NT2/D1 (cell line): ENCODE measurements around the gene LRRK1.

Source experiments
- DNase-seq: peaks from one replicate; pipeline ENCODE4 v3.0.0-alpha.2; 2011; ENCODE audit warnings: low read depth, low spot score
- H3K27me3 ChIP-seq: 2 replicates; pipeline ENCODE4 v1.6.0; 2011; ENCODE audit warnings: mild to moderate bottlenecking; ENCODE audit not compliant: insufficient read length, insufficient read depth
- H3K36me3 ChIP-seq: 2 replicates; pipeline ENCODE4 v1.6.1; 2011; ENCODE audit warnings: mild to moderate bottlenecking, low read length, mixed read lengths; ENCODE audit not compliant: insufficient read depth, insufficient read length
- H3K4me1 ChIP-seq: 2 replicates; pipeline ENCODE4 v1.5.1; 2011; ENCODE audit not compliant: insufficient read depth, insufficient read length
- H3K4me3 ChIP-seq: 2 replicates; pipeline ENCODE4 v1.5.1; 2011; ENCODE audit warnings: low read depth; ENCODE audit not compliant: insufficient read length
- H3K9ac ChIP-seq: 2 replicates; pipeline ENCODE4 v1.6.0; 2011; ENCODE audit warnings: low read depth; ENCODE audit not compliant: insufficient read length
- H3K9me3 ChIP-seq: 2 replicates; pipeline ENCODE4 v1.5.1; 2011; ENCODE audit warnings: mild to moderate bottlenecking, low read length; ENCODE audit not compliant: insufficient read depth
- SUZ12 ChIP-seq: IDR thresholded peaks from 2 replicates; pipeline ENCODE4 v1.6.1; 2011; ENCODE audit not compliant: insufficient read length, insufficient read depth; ENCODE audit errors: extremely low read depth
- YY1 ChIP-seq: IDR thresholded peaks from 2 replicates; pipeline ENCODE4 v1.6.1; 2011; ENCODE audit not compliant: insufficient read length, insufficient read depth
- ZNF274 ChIP-seq: IDR thresholded peaks from 2 replicates; pipeline ENCODE4 v1.6.1; 2011; ENCODE audit warnings: mild to moderate bottlenecking, low read depth, low read length

Gene LRRK1

GRCh38 chr15:100918690-100919480 is at the start of gene LRRK1:
Gene LRRK1 (plus strand): TSS chr15:100919357. CDS start chr15:100924633, 5,276 bp downstream.
- Histone ChIP-seq H3K9me3 (0 out of 2 replicates have a peak, but pooled peaks cover 6% of the 10 kb centered on the region), H3K4me3 (peak within 1 kb of the TSS; percentile 61), H3K36me3 (no peaks in the 10 kb centered on the region), H3K4me1 (peaks cover 2% of the 10 kb centered on the region), H3K27me3 (peaks cover 66% of the 10 kb centered on the region), H3K9ac (peak within 1 kb of the TSS; percentile 80)
- DNase-seq = no peak
- no peak for TF ChIP-seq ZNF274
- peak; percentile 61 for TF ChIP-seq SUZ12
- no peak for TF ChIP-seq YY1

GRCh38 chr15:100873029-100873677 is 46.0 kb upstream of the LRRK1 start:
- peaks cover 6% of the 10 kb centered on the region for H3K4me1 ChIP-seq
- TF ChIP-seq SUZ12 (no peak), YY1 (no peak), ZNF274 (no peak)
- H3K36me3 ChIP-seq = no peaks in the 10 kb centered on the region
- H3K9ac ChIP-seq = no peak overlapping the region
- H3K9me3 ChIP-seq = peaks cover 5% of the 10 kb centered on the region; the same call in 1 of the 2 replicates
- H3K4me3 ChIP-seq = no peak overlapping the region
- DNase-seq = peak; percentile 74
- H3K27me3 ChIP-seq = peaks cover 26% of the 10 kb centered on the region

GRCh38 chr15:100875495-100875894 is 43.7 kb upstream of the LRRK1 start:
- Histone ChIP-seq H3K4me1 (peaks cover 10% of the 10 kb centered on the region), H3K9ac (no peak overlapping the region), H3K27me3 (peaks cover 42% of the 10 kb centered on the region), H3K36me3 (no peaks in the 10 kb centered on the region), H3K9me3 (no peaks in the 10 kb centered on the region), H3K4me3 (no peak overlapping the region)
- TF ChIP-seq YY1 = no peak
- no peak for TF ChIP-seq SUZ12
- TF ChIP-seq ZNF274 = no peak
- DNase-seq = no peak

- H3K36me3 ChIP-seq = no peaks in the 10 kb centered on the region
- no peak for TF ChIP-seq ZNF274
- no peak for DNase-seq
- H3K9me3 ChIP-seq = no peaks in the 10 kb centered on the region
- peaks cover 10% of the 10 kb centered on the region for H3K4me1 ChIP-seq
- no peak overlapping the region for H3K9ac ChIP-seq
- peaks cover 47% of the 10 kb centered on the region for H3K27me3 ChIP-seq
- H3K4me3 ChIP-seq = no peak overlapping the region
Measured at GRCh38 chr15:100875976-100876375, 43.2 kb upstream of the LRRK1 start.

- H3K36me3 ChIP-seq = no peaks in the 10 kb centered on the region
- H3K4me3 ChIP-seq = no peak overlapping the region
- H3K4me1 ChIP-seq = peaks cover 10% of the 10 kb centered on the region
- H3K9ac ChIP-seq = no peak overlapping the region
- H3K9me3 ChIP-seq = no peaks in the 10 kb centered on the region
- H3K27me3 ChIP-seq = peaks cover 62% of the 10 kb centered on the region
- no peak for DNase-seq
- no peak for TF ChIP-seq SUZ12
- TF ChIP-seq ZNF274 = no peak
- no peak for TF ChIP-seq YY1
Measured at GRCh38 chr15:100877551-100877950, 41.6 kb upstream of the LRRK1 start.

GRCh38 chr15:100878130-100878529 is 41.0 kb upstream of the LRRK1 start:
- no peaks in the 10 kb centered on the region for H3K36me3 ChIP-seq
- TF ChIP-seq SUZ12 (no peak), YY1 (no peak), ZNF274 (no peak)
- H3K27me3 ChIP-seq = peaks cover 68% of the 10 kb centered on the region
- no peak overlapping the region for H3K4me3 ChIP-seq
- H3K9me3 ChIP-seq = no peaks in the 10 kb centered on the region
- no peak for DNase-seq
- peaks cover 8% of the 10 kb centered on the region for H3K4me1 ChIP-seq
- H3K9ac ChIP-seq = no peak overlapping the region

GRCh38 chr15:100878648-100879047 is 40.5 kb upstream of the LRRK1 start:
- H3K4me3 ChIP-seq = peak overlapping the region; percentile 57
- H3K9me3 ChIP-seq = no peaks in the 10 kb centered on the region
- DNase-seq = peak; percentile 55
- H3K4me1 ChIP-seq = peaks cover 8% of the 10 kb centered on the region
- no peak for TF ChIP-seq SUZ12
- no peak for TF ChIP-seq ZNF274
- H3K36me3 ChIP-seq = no peaks in the 10 kb centered on the region
- H3K9ac ChIP-seq = peak overlapping the region; percentile 59
- peaks cover 73% of the 10 kb centered on the region for H3K27me3 ChIP-seq
